HepG2 (cell line): ENCODE measurements around the gene DNAH8. TPM values are rescaled to one million over a fixed set of nuclear protein-coding genes. Genes with fewer than 3 reads are reported as not detected.
A peak's percentile ranks its signal among the peaks of the same experiment; 100 is the strongest.

Experiments
- ATAC-seq: fragments of 200-7000 bp; cut with Tn5 transposase; 3 replicates; pipeline ENCODE4 v1.9.1; 2020; ENCODE audit warnings: mild to moderate bottlenecking, moderate library complexity
- BruUV-seq: library from RNA; stranded (reverse); fragments of 400-500 nt; replicated peaks from 2 replicates; lab custom pipeline; 2021; lab: Mats Ljungman, UMichigan
- CTCF ChIA-PET: fragments of 300-600 bp; formaldehyde crosslinking; extraction: SDS; loops from one replicate; lab custom pipeline; 2021; ENCODE audit warnings: low total read pairs, inconsistent platforms, low intra/inter-chr PET ratio; lab: Yijun Ruan, JAX
- POLR2A ChIA-PET: fragments of 350-600 bp; sonication (Branson Sonifier 250); formaldehyde crosslinking; loops from one replicate; lab custom pipeline; 2020; ENCODE audit warnings: antibody characterized with exemption, inconsistent platforms; lab: Yijun Ruan, JAX
- DNase-seq: peaks from one replicate; pipeline ENCODE4 v3.0.0-alpha.2; 2015; ENCODE audit warnings: low spot score
- FAIRE-seq: peaks from 3 replicates; lab custom pipeline; 2011; peaks lifted over from hg19 to GRCh38; lab: Jason Lieb, UNC
- H2AFZ ChIP-seq: one replicate; pipeline ENCODE4 v1.6.1; 2011; ENCODE audit warnings: low read length, inconsistent platforms
- H3K27ac ChIP-seq: fragments of 300-600 bp; 3 replicates; pipeline ENCODE4 v1.8.0; 2011; ENCODE audit warnings: mixed run types, mild to moderate bottlenecking, mixed read lengths, low read length, inconsistent platforms; ENCODE audit not compliant: insufficient read depth; ENCODE audit errors: extremely low read length
- H3K27me3 ChIP-seq, 2 experiments: fragments of 200-600 bp in 1 of 2; 2 replicates in 1 of 2; 3 replicates in 1 of 2; pipeline versions ENCODE4 v1.6.0 to v1.8.0; 2011; ENCODE audit warnings: low read length in 2 of 2, mild to moderate bottlenecking in 2 of 2, moderate library complexity in 2 of 2, inconsistent platforms in 1 of 2; ENCODE audit not compliant: insufficient read depth in 2 of 2, control insufficient read depth in 1 of 2
- H3K36me3 ChIP-seq, 2 experiments: fragments of 200-600 bp in 1 of 2; replicated peaks in 1 of 2; 2 replicates in 1 of 2; 3 replicates in 1 of 2; pipeline versions ENCODE4 v1.5.1 to v1.8.0; 2011; ENCODE audit warnings: low read length in 2 of 2, inconsistent platforms in 1 of 2; ENCODE audit not compliant: insufficient read depth in 2 of 2, control insufficient read depth in 1 of 2
- H3K4me1 ChIP-seq: 2 replicates; pipeline ENCODE4 v1.5.1; 2012; ENCODE audit warnings: low read length, inconsistent platforms; ENCODE audit not compliant: insufficient read depth
- H3K4me2 ChIP-seq: 2 replicates; pipeline ENCODE4 v1.6.0; 2011; ENCODE audit warnings: low read depth, low read length, inconsistent platforms
- H3K4me3 ChIP-seq, 3 experiments: fragments of 200-600 bp in 1 of 3; sonication (generic), shearing (Covaris generic) in 1 of 3; replicated peaks in 1 of 3; 2 replicates each; pipeline ENCODE4 v1.5.1; 2011 to 2016; ENCODE audit warnings: low read length in 3 of 3, inconsistent platforms in 2 of 3, low read depth in 2 of 3, mild to moderate bottlenecking in 2 of 3, control low read depth in 1 of 3, mixed read lengths in 1 of 3; ENCODE audit not compliant: insufficient read depth in 1 of 3
- H3K79me2 ChIP-seq: one replicate; pipeline ENCODE4 v1.6.1; 2011; ENCODE audit warnings: low read length, inconsistent platforms; ENCODE audit not compliant: insufficient read depth
- H3K9ac ChIP-seq: 2 replicates; pipeline ENCODE4 v1.6.0; 2011; ENCODE audit warnings: mild to moderate bottlenecking, low read depth, low read length, inconsistent platforms; ENCODE audit not compliant: insufficient read depth
- H3K9me3 ChIP-seq: 2 replicates; pipeline ENCODE4 v1.5.1; 2012; ENCODE audit warnings: mild to moderate bottlenecking, low read length
- H4K20me1 ChIP-seq: 2 replicates; pipeline ENCODE4 v1.6.0; 2011; ENCODE audit warnings: inconsistent platforms, mild to moderate bottlenecking, low read length, moderate library complexity; ENCODE audit not compliant: insufficient read depth
- ATF7 ChIP-seq, 2 experiments: fragments of 450-650 bp in 1 of 2; sonication (generic) in 1 of 2; formaldehyde crosslinking in 1 of 2; IDR thresholded peaks; 2 replicates each; pipeline versions ENCODE4 v1.4.0 to v1.6.1; 2016 to 2020; ENCODE audit warnings: antibody characterized with exemption in 1 of 2, mild to moderate bottlenecking in 1 of 2, missing genetic modification reagents in 1 of 2
- CTCF ChIP-seq: sonication (generic); formaldehyde crosslinking; IDR thresholded peaks from 2 replicates; pipeline ENCODE4 v1.5.0; 2020; ENCODE audit warnings: mild to moderate bottlenecking, missing genetic modification reagents, moderate library complexity
- HNF4G ChIP-seq, 2 experiments: sonication (generic) in 1 of 2; formaldehyde crosslinking in 1 of 2; IDR thresholded peaks; 2 replicates each; pipeline versions ENCODE4 v1.4.0 to v1.6.1; 2011 to 2020; ENCODE audit warnings: borderline replicate concordance in 2 of 2, low read depth in 2 of 2, mild to moderate bottlenecking in 2 of 2, low read length in 1 of 2, missing genetic modification reagents in 1 of 2, moderate library complexity in 1 of 2
- JARID2 ChIP-seq: sonication (generic); formaldehyde crosslinking; IDR thresholded peaks from 2 replicates; pipeline ENCODE4 v1.8.1; 2023; ENCODE audit warnings: missing genetic modification reagents, inconsistent platforms; ENCODE audit not compliant: insufficient replicate concordance
- MAFK ChIP-seq, 2 experiments: IDR thresholded peaks in 1 of 2; conservative IDR thresholded peaks in 1 of 2; 2 replicates each; pipeline ENCODE4 v1.6.1; 2011; ENCODE audit warnings: improper control_type of control experiment in 2 of 2, low read length in 2 of 2
- NFE2L2 ChIP-seq: fragments of 150-350 bp; IDR thresholded peaks from 2 replicates; pipeline ENCODE4 v1.6.1; 2014; ENCODE audit warnings: low read length
- SALL1 ChIP-seq: sonication (generic); formaldehyde crosslinking; IDR thresholded peaks from 2 replicates; pipeline ENCODE4 v1.8.0; 2022; ENCODE audit warnings: mild to moderate bottlenecking, missing genetic modification reagents
- SMAD9 ChIP-seq: sonication (generic); formaldehyde crosslinking; IDR thresholded peaks from 2 replicates; pipeline ENCODE4 v1.5.1; 2020; ENCODE audit warnings: mild to moderate bottlenecking, missing genetic modification reagents
- SMC3 ChIP-seq: IDR thresholded peaks from 2 replicates; pipeline ENCODE4 v1.6.1; 2011; ENCODE audit warnings: low read length, improper control_type of control experiment
- STAG1 ChIP-seq: sonication (generic); formaldehyde crosslinking; IDR thresholded peaks from 2 replicates; pipeline ENCODE4 v1.4.0; 2020; ENCODE audit warnings: missing genetic modification reagents
- ZNF18 ChIP-seq: sonication (generic); formaldehyde crosslinking; IDR thresholded peaks from 2 replicates; pipeline ENCODE4 v1.8.0; 2022; ENCODE audit warnings: mild to moderate bottlenecking, missing genetic modification reagents; ENCODE audit not compliant: insufficient replicate concordance
- WGBS: methylation state at CpG from one replicate; pipeline ENCODE4 v1.1.6; 2017; ENCODE audit warnings: low lambda C conversion rate; 5-methylcytosine and 5-hydroxymethylcytosine counted together
- in situ Hi-C: cut with HindIII; loops from 2 replicates; pipeline ENCODE4 v1.10.0; 2017; ENCODE audit warnings: low pct_unique_long_range_greater_than_20kb; ENCODE audit not compliant: extremely low pct_ligation_motif_present
- intact Hi-C: fragments of 100-400 bp; cut with micrococcal nuclease; formaldehyde crosslinking; loops from one replicate; pipeline ENCODE4 v1.10.0; 2022; ENCODE audit not compliant: unreplicated experiment
- polyA plus RNA-seq, 8 experiments: library from polyadenylated mRNA; depleted of rRNA in 3 of 8; stranded (reverse) in 7 of 8; unstranded in 1 of 8; fragments of >200 nt; fragmentation: Illumina TruSeq in 4 of 8; extraction: Trizol in 4 of 8; gene quantifications; 2 replicates each; pipeline versions ENCODE4 v1.2.1 to v1.2.3, GENCODE V29; 2011 to 2016; ENCODE audit warnings: low read depth in 4 of 8, missing spikeins in 1 of 8, mixed read lengths in 1 of 8; ENCODE audit not compliant: insufficient read depth in 1 of 8
- total RNA-seq, 5 experiments: library from RNA; depleted of rRNA; stranded (reverse); fragments of >200 nt; fragmentation: Illumina TruSeq; extraction: Trizol; gene quantifications; 2 replicates each; pipeline ENCODE4 v1.2.3, GENCODE V29; 2016; ENCODE audit warnings: low read depth in 1 of 5

The DNAH8 gene
- total and polyA plus RNA-seq, 2 of the 13 experiments (the other 11 are each of a cell fraction or from before 2014, with no cell fraction given): not detected

GRCh38 chr6:38968702-38969149 lies 253.6 kb downstream of the DNAH8 start:
- Histone ChIP-seq H3K4me3 (no peak overlapping the region), H3K79me2 (no peaks in the 10 kb centered on the region), H3K9ac (no peak overlapping the region), H3K4me2 (no peak overlapping the region), H2AFZ (no peak overlapping the region), H3K27me3 (no peaks in the 10 kb centered on the region), H4K20me1 (no peaks in the 10 kb centered on the region), H3K9me3 (no peaks in the 10 kb centered on the region), H3K27ac (no peak overlapping the region)
- no peak for ATAC-seq
- no TSS peak for BruUV-seq
- no peak for FAIRE-seq
- in situ Hi-C loops: no loop called here
- POLR2A ChIA-PET: no interaction called here
- intact Hi-C loops: loop anchor here (5.0 kb wide), 1 partner anchor 1399 kb away; no protein-coding TSS in a partner anchor
- DNase-seq: no peak
- CTCF ChIA-PET: no interaction called here
- TF ChIP-seq NFE2L2 (peak; percentile 48; the same call in 1 of the 2 replicates), MAFK (conservative IDR thresholded peaks at IDR 0.05 in 1 of 2, IDR thresholded peaks at IDR 0.05 in 1 of 2; ENCODE audit: low read length in 2 of 2) (0 out of 4 replicates have a peak, but pooled peaks of 1 of the 2 experiments have one; percentile 11), HNF4G (IDR thresholded peaks at IDR 0.05; ENCODE audit: borderline replicate concordance, low read depth, low read length) (no peak), HNF4G (CRISPR knock-in tag; IDR thresholded peaks at IDR 0.05; ENCODE audit: borderline replicate concordance, low read depth) (no peak)
- TF ChIP-seq, all 625 proteins: peak for 2
- Histone ChIP-seq H3K36me3 (no peaks in the 10 kb centered on the region), H3K4me1 (no peaks in the 10 kb centered on the region)

GRCh38 chr6:38973178-38974057 lies 258.3 kb downstream of the DNAH8 start:
- in situ Hi-C loops: no loop called here
- TF ChIP-seq ATF7 (IDR thresholded peaks at IDR 0.05) (peak; percentile 91), ATF7 (CRISPR knock-in tag; IDR thresholded peaks at IDR 0.05) (no peak), STAG1 (peak; percentile 56), SALL1 (CRISPR knock-in tag) (no peak), SMAD9 (CRISPR knock-in tag) (no peak), JARID2 (no peak), SMC3 (peak; percentile 10; the same call in 1 of the 2 replicates), ZNF18 (CRISPR knock-in tag) (no peak), CTCF (CRISPR knock-in tag) (peak; percentile 62)
- ChIA-PET POLR2A (no interaction called here), CTCF (interaction anchor here (1.1 to 1.3 kb wide), 2 partner anchors 129 to 330 kb away, joined by 4 read pairs; no protein-coding TSS in a partner anchor)
- no peaks in the 10 kb centered on the region for H4K20me1 ChIP-seq
- no peak overlapping the region for H3K4me3 ChIP-seq
- H3K9ac ChIP-seq: no peak overlapping the region
- H3K36me3 ChIP-seq: no peaks in the 10 kb centered on the region
- DNase-seq: peak; percentile 72
- 39% methylated on average over 8 of the region's 8 CpGs for WGBS
- ATAC-seq: peak; percentile 96
- no peaks in the 10 kb centered on the region for H3K9me3 ChIP-seq
- FAIRE-seq: peak; percentile 91
- intact Hi-C loops: loop anchor here (1.0 to 10.0 kb wide), 2 partner anchors 131 to 337 kb away; no protein-coding TSS in a partner anchor
- no peak overlapping the region for H3K27ac ChIP-seq
- H2AFZ ChIP-seq: no peak overlapping the region
- BruUV-seq: no TSS peak
- no peaks in the 10 kb centered on the region for H3K79me2 ChIP-seq
- no peak overlapping the region for H3K4me2 ChIP-seq
- no peaks in the 10 kb centered on the region for H3K27me3 ChIP-seq
- H3K4me1 ChIP-seq: no peaks in the 10 kb centered on the region
